HG02938 (cell line): ENCODE data around the gene DYNLRB2.

Experiments
- ATAC-seq: cut with Tn5 transposase; IDR thresholded peaks from one replicate; pipeline ENCODE4 v1.9.1; 2021; ENCODE audit warnings: mild to moderate bottlenecking, moderate library complexity; ENCODE audit not compliant: unreplicated experiment

The DYNLRB2 gene

DNA sequence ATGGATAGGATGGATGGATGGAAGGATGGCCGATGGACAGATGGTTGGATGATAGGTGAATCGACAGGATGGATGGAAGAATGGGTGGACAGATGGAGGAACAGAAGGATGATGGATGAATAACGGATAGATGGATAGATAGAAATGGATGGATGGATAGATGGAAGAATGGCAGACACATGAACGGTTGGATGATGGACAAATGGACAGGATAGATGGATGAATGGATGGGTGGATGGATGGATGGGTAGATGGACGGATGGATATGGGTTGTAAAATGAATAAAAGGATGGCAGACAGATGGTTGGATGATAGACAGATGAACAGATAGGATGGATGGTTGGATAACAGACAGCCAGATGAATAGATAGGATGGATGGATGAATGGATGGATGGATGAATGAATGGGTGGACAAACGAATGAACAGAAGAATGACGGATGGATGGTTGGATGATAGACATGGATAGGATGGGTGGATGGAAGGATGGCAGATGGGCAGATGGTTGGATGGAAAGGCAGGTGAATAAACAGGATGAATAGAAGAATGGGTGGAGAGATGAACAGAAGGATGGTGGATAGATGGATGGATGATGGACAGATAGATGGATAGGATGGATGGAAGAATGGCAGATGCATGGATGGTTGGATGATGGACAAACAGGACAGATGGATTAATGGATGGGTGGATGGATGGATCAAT, 55.9 kb downstream of the DYNLRB2 start:
- no peak for ATAC-seq

DNA sequence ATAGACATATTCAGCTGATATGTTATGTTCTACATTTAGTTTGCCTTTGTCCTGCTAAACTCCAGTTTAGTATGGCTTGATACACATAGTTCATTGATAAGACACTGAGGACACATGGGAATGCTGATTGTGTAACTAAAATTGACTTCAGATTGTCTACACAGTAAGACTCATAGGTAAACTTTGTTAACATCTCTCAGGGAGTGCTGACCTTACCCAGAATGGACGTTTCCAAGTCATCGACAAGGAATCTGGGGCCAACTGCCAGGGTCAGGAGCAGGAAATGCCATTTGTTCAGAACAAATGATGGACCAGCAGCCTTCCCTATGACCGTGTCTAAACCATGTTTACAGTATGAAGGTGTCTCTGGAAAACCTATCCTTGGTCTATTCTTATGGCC, 58.7 kb downstream of the DYNLRB2 start:
- ATAC-seq, result no peak
